HG03565 (cell line): ENCODE measurements around the gene PRRG4.
"Not testable (repeated sequence)": the region's sequence is repeated elsewhere in the genome, so short reads cannot be mapped to it uniquely, and the experiment has no call there.

ENCODE experiments used
- ATAC-seq: cut with Tn5 transposase; IDR thresholded peaks from one replicate; pipeline ENCODE4 v1.9.1; 2021; ENCODE audit warnings: mild to moderate bottlenecking, moderate library complexity; ENCODE audit not compliant: unreplicated experiment

PRRG4 gene

GRCh38 chr11:32830413-32830738 is 649 bp downstream of the PRRG4 start:
- no peak for ATAC-seq

GRCh38 chr11:32830796-32831195 is 1.1 kb downstream of the PRRG4 start:
- no peak for ATAC-seq

- no peak for ATAC-seq
These were observed 1.5 kb downstream of the PRRG4 start for GRCh38 chr11:32831221-32831620.

GRCh38 chr11:32833921-32834320 is 4.2 kb downstream of the PRRG4 start:
- ATAC-seq: no peak

- no peak for ATAC-seq
These were observed 7.2 kb downstream of the PRRG4 start for GRCh38 chr11:32836946-32837345.

- no peak for ATAC-seq
These were observed 9.0 kb downstream of the PRRG4 start for GRCh38 chr11:32838505-32839274.

GRCh38 chr11:32839308-32839707 is 9.6 kb downstream of the PRRG4 start:
- no peak for ATAC-seq

GRCh38 chr11:32840587-32840986 is 10.9 kb downstream of the PRRG4 start:
- no peak for ATAC-seq

GRCh38 chr11:32843544-32843943 is 13.8 kb downstream of the PRRG4 start:
- no peak for ATAC-seq

- no peak for ATAC-seq
These were observed 17.8 kb downstream of the PRRG4 start for GRCh38 chr11:32847511-32847910.

- no peak for ATAC-seq
These were observed 20.0 kb downstream of the PRRG4 start for GRCh38 chr11:32849761-32850160.

GRCh38 chr11:32851251-32851650 is 21.5 kb downstream of the PRRG4 start:
- ATAC-seq: no peak

GRCh38 chr11:32852207-32852606 is 22.5 kb downstream of the PRRG4 start:
- ATAC-seq: no peak

GRCh38 chr11:32855601-32856000 is 25.9 kb downstream of the PRRG4 start:
- no peak for ATAC-seq

- ATAC-seq: no peak
These were observed 29.0 kb downstream of the PRRG4 start for GRCh38 chr11:32858731-32859130.

- ATAC-seq: no peak
These were observed 32.3 kb downstream of the PRRG4 start for GRCh38 chr11:32861850-32862577.

GRCh38 chr11:32864555-32864954 is 34.8 kb downstream of the PRRG4 start:
- ATAC-seq: no peak

- not testable (repeated sequence) for ATAC-seq
These were observed 39.0 kb downstream of the PRRG4 start for GRCh38 chr11:32868752-32869151.

- ATAC-seq: no peak
These were observed 40.9 kb downstream of the PRRG4 start for GRCh38 chr11:32870676-32871075.

GRCh38 chr11:32874132-32874531 is 44.4 kb downstream of the PRRG4 start:
- no peak for ATAC-seq

GRCh38 chr11:32881286-32881685 is 51.6 kb downstream of the PRRG4 start:
- no peak for ATAC-seq

GRCh38 chr11:32883421-32883820 is 53.7 kb downstream of the PRRG4 start:
- no peak for ATAC-seq

GRCh38 chr11:32884023-32884422 is 54.3 kb downstream of the PRRG4 start:
- no peak for ATAC-seq
